Hypothalamus (tissue), 51 donors: ENCODE results near the gene PAX8.
A peak's percentile ranks its signal among the peaks of the same experiment; 100 is the strongest.

Experiments used
- DNase-seq, 51 donors: peaks; one replicate each; lab custom pipeline; 2025; lab: John Stamatoyannopoulos, UW

The PAX8 gene

GRCh38 chr2:113224647-113225236, 54.0 kb downstream of the PAX8 start:
- no peak for DNase-seq

GRCh38 chr2:113223813-113224212, 54.9 kb downstream of the PAX8 start:
- no peak for DNase-seq

- no peak for DNase-seq
Measured at GRCh38 chr2:113221846-113222245, 56.9 kb downstream of the PAX8 start.

DNA sequence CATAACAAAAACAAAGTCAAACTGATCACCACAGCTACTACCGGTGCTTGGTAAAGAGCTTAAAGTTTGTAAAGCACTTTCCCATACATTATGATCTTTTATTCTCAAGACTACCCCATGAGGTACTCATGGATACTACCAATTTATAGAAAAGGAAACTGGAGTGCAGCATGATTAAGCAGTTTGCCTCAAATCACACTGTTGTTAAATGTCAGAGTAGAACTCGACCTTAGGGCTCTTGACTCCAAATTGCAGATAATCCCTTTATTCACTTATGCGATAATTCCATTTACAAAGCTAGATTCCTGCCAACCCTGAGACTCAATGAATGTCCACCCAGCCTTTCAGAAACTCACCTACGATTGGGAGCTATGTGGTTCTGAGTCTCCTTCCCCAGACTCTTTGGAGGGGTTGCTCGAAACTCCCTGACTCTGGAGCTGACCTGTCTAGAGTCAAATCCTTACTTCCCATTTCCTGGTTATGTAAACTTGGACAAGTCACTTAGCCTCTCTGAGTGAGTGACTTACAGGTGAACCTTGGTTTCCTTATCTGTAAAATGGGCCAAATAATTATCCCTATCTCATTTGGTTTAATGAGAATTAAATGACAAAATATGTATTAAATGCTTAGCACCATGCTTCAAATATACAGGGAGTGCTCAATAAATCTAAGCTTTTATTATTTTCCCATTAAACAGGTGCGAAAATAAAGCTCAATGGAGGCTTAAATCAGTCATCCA, 57.6 kb downstream of the PAX8 start:
- DNase-seq = no peak

- DNase-seq = peak in 1 of 51 donors; percentile 15
Measured at GRCh38 chr2:113219889-113220641, 58.7 kb downstream of the PAX8 start.

DNA sequence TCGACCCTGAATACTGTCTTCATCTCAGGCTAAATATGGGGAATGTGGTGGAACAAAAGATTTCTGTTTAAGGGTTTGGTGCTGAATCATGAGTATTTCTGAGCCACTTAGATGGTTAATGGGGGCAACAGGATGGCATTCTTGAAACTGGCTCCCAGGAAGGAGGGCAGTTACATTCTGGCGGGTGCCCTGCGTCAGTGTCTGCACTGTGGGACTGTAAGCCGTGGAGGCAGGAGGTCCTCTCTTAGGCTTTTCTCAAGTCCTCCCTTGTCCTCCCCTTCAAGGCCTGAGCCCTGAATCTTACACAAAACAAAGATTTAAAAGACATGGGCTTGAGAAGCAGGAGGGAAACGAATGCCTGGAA, 59.2 kb downstream of the PAX8 start:
- no peak for DNase-seq

DNA sequence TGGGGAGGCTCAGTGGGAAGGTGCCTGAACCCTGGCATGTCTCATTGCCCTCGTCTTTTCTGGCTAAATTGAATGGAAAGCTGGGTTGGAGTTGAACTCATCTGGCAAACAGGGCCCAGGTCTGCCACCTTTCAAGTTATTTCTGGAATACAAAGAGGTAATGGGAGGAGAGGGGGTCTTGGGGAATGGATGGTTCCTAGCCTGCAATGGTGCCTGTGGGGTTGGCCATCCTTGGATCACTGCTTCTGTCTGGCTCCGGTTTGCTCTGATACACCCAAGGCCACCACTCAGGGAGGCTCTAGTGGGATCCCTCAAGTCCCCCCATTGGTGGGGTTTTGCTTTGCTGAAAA, 59.7 kb downstream of the PAX8 start:
- DNase-seq = no peak

DNA sequence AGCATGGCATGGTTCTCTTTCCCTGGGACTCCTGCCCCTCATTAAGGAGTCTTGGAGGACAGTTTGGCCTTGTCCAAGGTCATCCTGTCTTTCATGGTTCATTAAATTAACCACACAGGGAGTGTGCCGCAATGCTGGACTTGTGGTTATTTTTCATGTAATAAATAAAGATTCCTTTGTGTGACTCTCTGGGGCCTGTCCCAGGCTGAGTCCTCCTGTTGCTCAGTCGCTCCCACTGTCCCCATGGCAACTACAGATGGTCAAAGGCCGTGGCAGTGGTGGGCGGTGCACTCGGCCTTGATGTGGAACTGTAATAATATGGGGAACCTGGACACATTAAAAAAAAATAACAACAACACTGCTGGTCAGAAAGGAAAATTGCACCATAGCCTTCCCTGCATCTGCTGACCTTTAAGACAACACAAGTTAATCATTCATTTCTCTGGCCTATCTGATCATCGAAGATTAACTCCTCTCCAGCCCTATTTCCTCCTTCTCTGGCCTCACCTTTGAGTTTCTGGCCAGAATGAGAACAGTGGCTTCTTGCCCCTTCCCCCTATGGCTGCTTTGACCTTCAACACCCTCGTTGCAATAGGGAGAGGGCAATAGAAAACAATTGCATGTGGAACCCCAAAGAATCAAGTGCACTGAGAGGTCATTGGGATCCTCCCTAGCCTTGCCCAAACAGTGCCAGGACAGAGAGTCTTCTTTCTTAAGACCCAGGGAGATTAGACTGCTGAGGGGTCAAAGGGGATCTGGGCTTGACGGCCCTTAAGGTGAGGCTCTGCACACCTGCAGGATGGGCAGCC, 60.2 kb downstream of the PAX8 start:
- DNase-seq = peak in 12 of 51 donors; percentile 5 to 41 (median 20)

DNA sequence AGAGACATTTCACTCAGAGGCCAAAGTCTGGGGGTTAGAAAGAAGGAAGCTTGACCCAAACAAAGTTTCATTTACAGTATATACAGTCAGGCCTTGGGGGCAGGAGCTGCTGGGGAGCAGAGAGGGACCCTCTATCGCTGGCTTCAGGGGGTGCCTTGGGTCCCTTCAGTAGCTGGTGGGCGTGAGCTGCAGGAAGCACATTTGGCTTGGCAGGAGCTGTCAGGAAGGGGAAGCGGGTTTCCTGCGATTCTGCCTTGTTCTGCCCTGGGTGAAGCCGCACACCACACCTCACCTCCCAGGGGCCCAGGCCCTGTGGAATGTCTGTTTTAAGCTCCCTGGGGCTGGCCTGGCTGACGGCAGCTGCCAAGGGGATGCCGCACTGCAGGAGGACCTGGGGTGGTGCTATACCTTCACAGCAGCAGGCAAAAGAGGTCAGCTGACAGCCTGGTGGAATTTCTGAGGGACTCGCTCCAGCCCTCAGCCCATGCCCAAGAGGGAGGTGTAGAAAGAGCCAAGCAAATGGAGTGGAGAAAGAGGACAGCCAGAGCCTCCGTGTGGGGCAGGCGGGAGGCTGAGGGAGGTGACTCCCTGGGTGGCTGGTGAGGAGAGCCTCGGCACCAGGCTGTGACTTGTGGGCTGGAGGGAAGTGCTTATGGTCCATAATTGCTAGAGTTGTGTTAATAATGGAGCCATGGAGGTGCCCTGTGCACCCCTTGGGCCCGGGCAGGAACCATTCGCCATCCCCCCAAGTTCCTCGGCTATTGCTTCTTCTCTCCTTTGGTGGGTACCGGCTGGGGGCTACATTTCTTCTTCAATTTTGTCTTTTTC, 61.1 kb downstream of the PAX8 start:
- peak in 1 of 51 donors; percentile 16 for DNase-seq

- DNase-seq = no peak
Measured at GRCh38 chr2:113216891-113217454, 61.7 kb downstream of the PAX8 start.

GRCh38 chr2:113216321-113216720, 62.4 kb downstream of the PAX8 start:
- DNase-seq = no peak

GRCh38 chr2:113215056-113215455, 63.7 kb downstream of the PAX8 start:
- DNase-seq = no peak

DNA sequence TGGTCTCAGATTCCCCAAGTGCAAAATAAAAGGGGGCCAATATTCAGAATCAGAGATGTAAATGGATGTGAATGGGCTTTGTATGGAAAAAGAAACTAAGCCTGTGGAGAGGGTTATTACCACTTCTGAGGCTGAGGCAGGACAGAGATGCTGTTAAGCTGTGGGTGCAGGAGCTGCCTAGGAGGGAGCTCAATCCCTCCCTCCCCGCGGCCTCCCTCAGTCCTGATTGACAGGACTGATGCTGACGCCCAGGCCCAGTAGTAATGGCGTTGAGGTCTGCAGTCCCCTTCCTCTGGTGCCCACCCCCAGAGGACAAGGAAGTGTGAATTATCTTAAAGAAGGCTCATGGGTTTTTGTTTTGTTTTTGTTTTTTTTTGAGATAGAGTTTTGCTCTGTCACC, 64.6 kb downstream of the PAX8 start:
- DNase-seq = no peak

GRCh38 chr2:113213061-113213930, 65.4 kb downstream of the PAX8 start:
- DNase-seq = no peak

GRCh38 chr2:113212245-113213060, 66.3 kb downstream of the PAX8 start:
- peak in 9 of 51 donors; percentile 8 to 31 (median 19) for DNase-seq

- no peak for DNase-seq
Measured at GRCh38 chr2:113211226-113212105, 67.3 kb downstream of the PAX8 start.

DNA sequence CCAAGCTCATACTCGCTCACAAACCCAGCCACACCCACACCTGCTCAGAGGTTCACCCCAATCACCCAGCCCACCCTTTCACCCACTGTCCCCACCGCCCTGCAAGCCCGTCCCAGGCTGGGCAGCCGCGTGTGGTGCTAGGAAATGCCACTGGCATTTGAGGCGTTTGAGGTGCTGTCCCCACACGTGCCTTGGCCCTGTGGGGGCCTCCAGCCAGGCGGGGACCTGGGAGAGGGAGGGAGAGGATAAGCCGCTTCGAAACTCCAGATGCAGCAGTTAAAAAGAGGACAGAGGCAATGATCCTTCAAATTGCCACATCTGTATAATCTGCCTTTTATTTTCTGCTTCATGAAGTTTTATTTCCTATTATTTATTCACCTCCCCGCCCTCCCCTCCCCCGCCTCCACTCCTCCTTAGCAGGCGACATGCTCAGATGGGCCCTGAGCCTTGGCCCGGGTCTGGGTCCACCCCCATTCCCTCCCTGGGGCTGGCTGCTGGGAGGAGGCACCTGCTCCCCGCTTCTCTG, 69.0 kb downstream of the PAX8 start:
- DNase-seq = no peak
